IPS-15b (cell line): ENCODE results near the gene ROBO1.
"Not testable (repeated sequence)": the region's sequence is repeated elsewhere in the genome, so short reads cannot be mapped to it uniquely, and the experiment has no call there.

Experiments
- H3K27me3 ChIP-seq: one replicate; pipeline ENCODE4 v1.6.1; 2013; ENCODE audit warnings: low read length; ENCODE audit not compliant: control insufficient read depth, insufficient read depth
- H3K36me3 ChIP-seq: one replicate; pipeline ENCODE4 v1.6.1; 2013; ENCODE audit warnings: low read length; ENCODE audit not compliant: control insufficient read depth, insufficient read depth
- H3K4me1 ChIP-seq: one replicate; pipeline ENCODE4 v1.6.1; 2013; ENCODE audit warnings: mild to moderate bottlenecking, low read length; ENCODE audit not compliant: control insufficient read depth, insufficient read depth
- H3K4me3 ChIP-seq: one replicate; pipeline ENCODE4 v1.5.1; 2013; ENCODE audit warnings: low read depth, low read length
- H3K9ac ChIP-seq: one replicate; pipeline ENCODE4 v1.6.1; 2013; ENCODE audit warnings: low read depth, mild to moderate bottlenecking, low read length
- H3K9me3 ChIP-seq: one replicate; pipeline ENCODE4 v1.6.1; 2013; ENCODE audit warnings: mild to moderate bottlenecking, low read length; ENCODE audit not compliant: control insufficient read depth, insufficient read depth

Gene ROBO1

DNA sequence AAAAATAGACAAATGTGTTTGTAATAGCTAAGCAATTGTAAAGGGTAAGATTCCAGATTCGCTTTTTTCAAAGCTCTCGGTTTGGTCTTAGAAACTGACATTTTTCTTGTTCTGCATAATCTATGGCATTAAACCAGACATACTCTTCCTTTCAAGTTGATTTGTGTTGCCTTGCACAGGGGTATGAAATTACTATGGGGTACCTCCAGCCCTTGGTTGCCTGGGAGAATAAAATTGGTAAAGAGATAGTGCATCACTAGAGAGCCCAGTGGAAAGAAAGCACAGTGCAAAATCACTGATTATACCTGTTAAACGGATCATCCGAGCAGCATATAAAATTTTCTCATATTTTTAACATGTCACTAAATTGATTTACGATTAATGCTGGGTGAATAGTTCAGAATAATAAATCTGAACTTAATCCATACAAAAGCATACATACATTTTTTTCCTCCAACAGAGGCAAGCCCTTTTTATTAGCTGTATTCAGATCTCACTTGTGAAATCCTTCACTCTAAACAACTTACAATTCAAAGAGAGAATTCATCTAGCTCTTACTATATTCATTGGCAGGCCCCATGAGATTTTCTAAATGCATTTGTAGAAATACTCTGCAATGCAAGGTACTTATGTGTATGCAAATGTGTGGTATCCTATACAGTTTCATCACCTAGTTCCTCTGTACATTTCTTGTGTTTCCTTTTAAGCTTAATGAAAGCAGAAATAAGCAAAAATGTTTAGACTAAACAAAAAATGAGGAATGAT is 224.4 kb downstream of the ROBO1 start:
- Histone ChIP-seq H3K9me3 (no peaks in the 10 kb centered on the region), H3K9ac (no peak overlapping the region), H3K4me1 (no peaks in the 10 kb centered on the region), H3K36me3 (no peaks in the 10 kb centered on the region), H3K27me3 (no peaks in the 10 kb centered on the region), H3K4me3 (no peak overlapping the region)

DNA sequence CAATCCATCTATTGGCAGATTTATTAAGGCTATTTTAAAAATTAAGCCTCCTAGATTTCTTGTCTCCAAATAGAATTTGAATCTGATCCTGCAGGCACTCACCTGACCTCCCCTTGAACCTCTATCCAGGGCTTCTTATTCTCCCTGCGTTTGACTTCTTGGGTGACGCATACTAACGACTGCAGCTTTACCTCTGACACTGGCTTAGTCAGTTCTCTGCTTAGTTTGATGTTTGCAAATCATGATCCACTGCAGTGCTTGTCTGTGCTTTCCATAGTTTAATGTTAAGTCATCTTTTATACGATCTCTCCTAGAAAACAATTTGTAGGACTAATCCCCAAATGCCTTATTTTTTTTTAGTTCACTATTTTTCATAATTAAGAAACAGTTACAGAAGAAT is 233.1 kb downstream of the ROBO1 start:
- no peaks in the 10 kb centered on the region for H3K36me3 ChIP-seq
- no peak overlapping the region for H3K9ac ChIP-seq
- H3K4me3 ChIP-seq = no peak overlapping the region
- H3K4me1 ChIP-seq = no peaks in the 10 kb centered on the region
- no peaks in the 10 kb centered on the region for H3K9me3 ChIP-seq
- no peaks in the 10 kb centered on the region for H3K27me3 ChIP-seq

DNA sequence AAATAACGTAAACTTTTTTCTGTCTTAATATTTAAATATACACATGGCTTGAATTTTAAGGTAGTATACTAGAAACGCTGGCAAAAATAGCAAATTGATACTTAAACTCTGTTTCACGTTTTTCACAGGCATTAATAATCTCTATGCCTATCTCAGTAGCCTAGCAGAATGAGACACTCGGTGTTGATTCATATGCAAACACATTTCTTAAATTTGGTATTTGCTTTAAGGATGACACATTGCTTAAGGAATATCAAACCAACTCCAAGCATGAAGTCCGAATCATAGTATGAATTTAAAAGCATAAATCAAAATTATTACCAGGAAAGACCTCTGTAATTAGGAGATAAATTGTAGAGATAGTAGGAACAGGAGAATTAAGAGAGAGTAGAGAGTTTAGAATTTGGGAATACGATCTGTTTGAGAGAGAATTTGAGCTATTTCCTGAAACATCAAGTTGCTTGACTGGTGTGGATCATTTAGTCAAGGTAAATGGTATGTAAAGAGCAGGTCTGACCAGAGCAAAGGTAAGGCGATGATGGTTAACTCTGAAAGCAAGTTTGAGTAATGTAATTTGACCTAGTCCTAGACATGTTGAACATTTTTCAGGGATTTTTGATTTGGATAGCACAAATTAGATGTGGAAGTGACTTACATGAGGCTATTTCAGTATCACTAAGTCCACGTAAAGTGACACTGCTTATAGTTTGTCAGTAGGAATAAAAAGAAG is 236.1 kb downstream of the ROBO1 start:
- Histone ChIP-seq H3K4me1 (no peaks in the 10 kb centered on the region), H3K9ac (no peak overlapping the region), H3K9me3 (no peaks in the 10 kb centered on the region), H3K27me3 (no peaks in the 10 kb centered on the region), H3K36me3 (no peaks in the 10 kb centered on the region), H3K4me3 (no peak overlapping the region)

DNA sequence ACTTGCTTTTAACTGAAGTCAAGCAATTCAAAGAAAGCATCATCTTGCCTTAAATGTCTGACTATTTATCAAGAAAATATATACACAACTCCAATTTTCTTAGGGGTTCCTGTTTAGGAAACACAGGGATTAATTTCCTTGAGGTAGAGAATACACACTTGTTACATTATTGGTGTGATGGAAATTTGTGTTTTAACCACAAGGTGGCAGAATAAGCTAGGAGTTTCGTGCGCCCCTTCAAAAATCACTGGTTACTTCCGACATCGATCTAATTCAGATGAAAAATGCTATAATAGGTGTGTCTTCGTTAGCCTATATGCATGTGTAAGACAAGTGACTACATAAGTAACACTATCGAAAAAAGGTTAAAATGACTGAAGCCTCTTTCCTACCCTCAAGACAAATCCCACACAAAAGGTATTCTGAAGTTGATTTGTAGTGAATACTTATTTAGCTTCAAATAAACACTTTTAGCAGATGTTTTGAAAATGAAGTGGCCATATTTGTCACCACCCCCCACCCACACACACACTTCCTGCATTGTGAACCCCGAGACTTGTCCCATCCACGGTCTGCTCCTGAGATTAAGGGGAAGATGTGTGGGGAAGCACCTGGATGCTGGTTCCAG is 246.5 kb downstream of the ROBO1 start:
- H3K9me3 ChIP-seq = no peaks in the 10 kb centered on the region
- H3K4me3 ChIP-seq = no peak overlapping the region
- no peaks in the 10 kb centered on the region for H3K27me3 ChIP-seq
- no peaks in the 10 kb centered on the region for H3K4me1 ChIP-seq
- H3K36me3 ChIP-seq = no peaks in the 10 kb centered on the region
- H3K9ac ChIP-seq = no peak overlapping the region

DNA sequence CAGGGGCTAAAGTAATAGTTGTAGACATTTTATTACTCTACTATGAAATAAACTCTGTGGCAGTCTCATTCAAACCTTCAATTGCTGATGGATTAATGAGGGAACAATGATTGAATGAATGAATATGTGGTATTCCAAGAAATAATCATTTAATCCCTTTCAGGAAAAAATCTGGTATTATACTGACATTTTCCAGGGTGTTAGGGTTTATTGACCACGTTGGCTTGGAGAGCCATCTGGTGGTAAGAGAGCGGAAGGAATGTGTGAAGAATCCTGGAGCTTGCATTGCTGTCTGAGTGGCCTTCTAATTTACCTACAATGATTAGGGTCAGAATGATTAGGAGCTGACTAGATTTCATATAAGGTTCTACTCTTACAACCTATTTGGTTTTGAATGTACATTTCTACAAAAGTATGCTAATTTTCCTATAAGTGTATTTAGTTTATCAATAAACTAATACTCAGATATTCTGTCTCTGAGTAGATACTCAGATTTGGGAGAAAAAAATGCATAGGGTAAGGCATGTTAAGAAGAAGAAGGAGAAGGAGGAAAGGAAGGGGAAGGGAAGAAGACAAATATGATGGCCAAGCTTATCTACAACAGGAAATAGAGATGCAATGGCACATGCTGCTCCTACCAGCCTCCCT is 249.9 kb downstream of the ROBO1 start:
- Histone ChIP-seq H3K36me3 (no peaks in the 10 kb centered on the region), H3K9ac (no peak overlapping the region), H3K4me1 (no peaks in the 10 kb centered on the region), H3K27me3 (no peaks in the 10 kb centered on the region), H3K9me3 (no peaks in the 10 kb centered on the region), H3K4me3 (no peak overlapping the region)

DNA sequence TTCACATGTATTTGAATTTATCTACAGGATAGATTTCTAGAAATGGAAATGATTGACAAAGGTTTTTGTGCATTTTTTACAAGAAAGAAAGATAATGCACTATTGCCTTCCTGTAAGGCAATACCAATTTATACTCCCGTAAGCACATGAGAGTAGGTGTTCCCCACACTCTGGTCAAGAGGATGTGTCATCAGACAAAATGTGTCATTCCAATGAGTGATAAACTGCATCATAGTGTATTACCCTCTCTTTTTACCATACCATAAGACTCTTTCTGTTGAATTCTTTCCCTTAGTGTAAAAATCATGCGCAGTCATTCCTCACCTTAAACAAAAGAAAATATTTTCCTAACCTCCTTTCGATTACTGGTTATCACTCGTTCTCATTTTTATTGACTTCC is 251.0 kb downstream of the ROBO1 start:
- Histone ChIP-seq H3K4me1 (no peaks in the 10 kb centered on the region), H3K9me3 (no peaks in the 10 kb centered on the region), H3K4me3 (no peak overlapping the region), H3K9ac (no peak overlapping the region), H3K27me3 (no peaks in the 10 kb centered on the region), H3K36me3 (no peaks in the 10 kb centered on the region)

DNA sequence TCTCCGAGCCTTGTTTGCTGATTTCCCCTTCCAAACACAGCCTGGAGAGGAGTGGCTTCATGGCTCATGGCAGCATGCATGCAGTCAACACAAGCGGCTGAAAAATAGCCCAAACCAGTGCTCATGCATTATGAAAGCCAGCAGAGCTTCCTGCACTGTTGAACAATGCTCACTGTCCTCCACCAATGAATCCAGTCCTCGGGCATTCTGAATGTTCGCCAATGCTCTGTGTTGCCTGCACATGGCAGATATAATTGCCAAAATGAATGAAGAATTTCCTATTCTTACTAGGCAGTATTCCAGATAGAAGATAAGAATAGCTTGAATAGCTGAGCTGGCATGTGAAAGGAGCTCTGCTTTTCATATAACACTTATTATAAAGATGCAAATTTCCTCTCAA is 252.7 kb downstream of the ROBO1 start:
- H3K4me1 ChIP-seq = no peaks in the 10 kb centered on the region
- no peaks in the 10 kb centered on the region for H3K9me3 ChIP-seq
- H3K27me3 ChIP-seq = no peaks in the 10 kb centered on the region
- H3K4me3 ChIP-seq = no peak overlapping the region
- H3K9ac ChIP-seq = no peak overlapping the region
- no peaks in the 10 kb centered on the region for H3K36me3 ChIP-seq

DNA sequence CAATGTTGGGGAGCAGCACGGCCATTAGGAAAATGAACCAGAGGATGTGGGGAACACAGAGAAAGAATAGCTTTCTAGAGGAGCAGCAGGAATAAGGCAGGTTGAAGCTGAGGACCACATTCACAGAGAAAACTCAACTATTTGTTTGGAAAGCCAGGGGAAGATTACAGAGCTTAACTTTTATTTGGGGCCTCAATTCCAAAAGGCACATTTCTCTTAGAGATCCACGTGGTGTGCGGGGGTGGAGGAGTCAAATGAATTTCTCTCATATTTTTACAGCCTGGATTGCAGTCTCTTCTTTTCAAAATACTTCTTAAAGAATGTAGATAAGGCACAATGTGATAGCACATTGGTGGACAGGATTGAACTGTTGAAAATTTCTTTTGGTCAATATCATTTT is 253.7 kb downstream of the ROBO1 start:
- H3K4me1 ChIP-seq = no peaks in the 10 kb centered on the region
- no peaks in the 10 kb centered on the region for H3K36me3 ChIP-seq
- no peak overlapping the region for H3K4me3 ChIP-seq
- no peak overlapping the region for H3K9ac ChIP-seq
- no peaks in the 10 kb centered on the region for H3K27me3 ChIP-seq
- H3K9me3 ChIP-seq = no peaks in the 10 kb centered on the region

DNA sequence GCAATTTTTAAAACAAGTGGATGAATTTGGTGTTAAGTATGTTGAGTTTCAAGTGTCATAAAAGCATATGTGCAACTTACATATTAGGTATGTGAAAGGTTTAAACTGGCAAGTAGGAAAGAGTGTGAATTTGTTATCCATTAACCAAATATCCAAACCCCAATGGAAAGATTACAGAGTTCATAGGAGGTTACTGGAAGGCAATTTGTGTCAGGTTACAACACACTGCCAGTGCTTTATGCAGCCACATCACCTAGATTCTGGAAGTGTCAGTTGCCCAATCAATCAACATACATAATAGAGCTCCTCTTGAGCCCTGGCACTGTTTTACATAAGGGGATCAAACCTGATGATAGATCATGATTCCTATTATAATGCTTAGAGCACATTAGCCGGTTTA is 261.0 kb downstream of the ROBO1 start:
- no peaks in the 10 kb centered on the region for H3K9me3 ChIP-seq
- H3K36me3 ChIP-seq = no peaks in the 10 kb centered on the region
- H3K27me3 ChIP-seq = no peaks in the 10 kb centered on the region
- H3K4me1 ChIP-seq = no peaks in the 10 kb centered on the region
- no peak overlapping the region for H3K4me3 ChIP-seq
- H3K9ac ChIP-seq = no peak overlapping the region

DNA sequence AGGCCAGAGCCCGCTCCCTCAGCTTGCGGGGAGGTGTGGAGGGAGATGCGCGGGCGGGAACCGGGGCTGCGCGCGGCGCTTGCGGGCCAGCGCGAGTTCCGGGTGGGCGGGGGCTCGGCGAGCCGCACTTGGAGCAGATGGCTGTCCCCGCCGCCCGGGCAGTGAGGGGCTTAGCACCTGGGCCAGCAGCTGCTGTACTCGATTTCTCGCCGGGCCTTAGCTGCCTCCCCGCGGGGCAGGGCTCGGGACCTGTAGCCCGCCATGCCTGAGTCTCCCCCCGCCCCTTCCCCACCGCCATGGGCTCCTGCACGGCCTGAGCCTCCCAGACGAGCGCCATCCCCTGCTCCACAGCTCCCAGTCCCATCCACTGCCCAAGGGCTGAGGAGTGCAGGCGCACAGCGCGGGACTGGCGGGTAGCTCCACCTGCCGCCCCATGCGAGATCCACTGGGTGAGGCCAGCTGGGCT is 265.5 kb downstream of the ROBO1 start:
- not testable (repeated sequence) for H3K36me3 ChIP-seq, H3K4me1 ChIP-seq, H3K9me3 ChIP-seq, H3K27me3 ChIP-seq, H3K4me3 ChIP-seq, H3K9ac ChIP-seq

DNA sequence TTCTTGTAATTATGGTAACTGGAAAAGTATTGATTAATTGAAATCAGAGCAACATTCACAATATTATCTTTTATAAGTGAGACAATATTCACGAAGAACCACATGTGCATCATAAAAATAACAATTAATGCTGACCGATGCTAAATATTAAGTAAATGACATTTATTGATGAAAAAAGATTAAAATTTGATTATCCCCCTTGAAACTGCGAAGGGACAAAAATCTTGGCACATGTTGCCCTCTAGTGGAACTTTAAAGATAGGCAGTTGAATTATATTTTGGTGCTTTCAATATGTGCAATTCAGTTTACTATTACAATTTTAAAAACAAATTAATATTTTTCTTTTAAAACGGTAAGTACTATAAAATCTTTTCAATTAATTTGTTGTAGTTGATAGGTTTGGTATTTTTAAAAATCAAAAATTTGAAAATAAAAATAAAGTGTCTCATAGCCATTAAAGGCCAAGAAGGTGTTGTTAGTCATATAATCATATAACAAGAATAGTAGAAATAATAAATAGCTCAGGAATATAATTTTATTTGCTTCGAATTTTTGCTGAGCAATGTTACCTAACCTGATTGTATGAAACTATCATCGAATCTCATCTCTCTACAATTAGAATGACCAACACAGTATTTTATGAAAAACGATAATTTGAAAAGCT is 270.2 kb downstream of the ROBO1 start:
- Histone ChIP-seq H3K4me1 (no peaks in the 10 kb centered on the region), H3K9me3 (no peaks in the 10 kb centered on the region), H3K9ac (no peak overlapping the region), H3K36me3 (no peaks in the 10 kb centered on the region), H3K27me3 (no peaks in the 10 kb centered on the region), H3K4me3 (no peak overlapping the region)
